GM21529 (cell line): ENCODE data around the gene SYT1.
"Not testable (repeated sequence)": the region's sequence is repeated elsewhere in the genome, so short reads cannot be mapped to it uniquely, and the experiment has no call there.

Experiments
- ATAC-seq: cut with Tn5 transposase; IDR thresholded peaks from one replicate; pipeline ENCODE4 v1.9.1; 2021; ENCODE audit not compliant: unreplicated experiment

Gene SYT1

GRCh38 chr12:79200176-79200575 is 335.6 kb downstream of the SYT1 start:
- no peak for ATAC-seq

GRCh38 chr12:79203058-79203647 is 338.6 kb downstream of the SYT1 start:
- ATAC-seq = no peak

- no peak for ATAC-seq
Measured at GRCh38 chr12:79206871-79207270, 342.3 kb downstream of the SYT1 start.

GRCh38 chr12:79210403-79210802 is 345.8 kb downstream of the SYT1 start:
- not testable (repeated sequence) for ATAC-seq

GRCh38 chr12:79217306-79217705 is 352.7 kb downstream of the SYT1 start:
- ATAC-seq = no peak

GRCh38 chr12:79223210-79223609 is 358.6 kb downstream of the SYT1 start:
- no peak for ATAC-seq

- no peak for ATAC-seq
Measured at GRCh38 chr12:79223761-79224160, 359.2 kb downstream of the SYT1 start.

- no peak for ATAC-seq
Measured at GRCh38 chr12:79227091-79227490, 362.5 kb downstream of the SYT1 start.

- no peak for ATAC-seq
Measured at GRCh38 chr12:79227646-79228045, 363.1 kb downstream of the SYT1 start.

GRCh38 chr12:79233341-79233781 is 368.8 kb downstream of the SYT1 start:
- no peak for ATAC-seq

GRCh38 chr12:79236920-79237319 is 372.3 kb downstream of the SYT1 start:
- no peak for ATAC-seq

- no peak for ATAC-seq
Measured at GRCh38 chr12:79238246-79238645, 373.7 kb downstream of the SYT1 start.

GRCh38 chr12:79247494-79247893 is 382.9 kb downstream of the SYT1 start:
- ATAC-seq = no peak

- no peak for ATAC-seq
Measured at GRCh38 chr12:79250186-79250585, 385.6 kb downstream of the SYT1 start.

GRCh38 chr12:79250960-79251755 is 386.6 kb downstream of the SYT1 start:
- ATAC-seq = no peak

GRCh38 chr12:79252358-79253075 is 387.9 kb downstream of the SYT1 start:
- ATAC-seq = no peak

GRCh38 chr12:79255288-79255687 is 390.7 kb downstream of the SYT1 start:
- no peak for ATAC-seq

- no peak for ATAC-seq
Measured at GRCh38 chr12:79260923-79261322, 396.3 kb downstream of the SYT1 start.

- ATAC-seq = no peak
Measured at GRCh38 chr12:79262938-79263337, 398.4 kb downstream of the SYT1 start.

- ATAC-seq = no peak
Measured at GRCh38 chr12:79266343-79267144, 402.0 kb downstream of the SYT1 start.

GRCh38 chr12:79267580-79267979 is 403.0 kb downstream of the SYT1 start:
- ATAC-seq = no peak
